GM12874 (cell line): ENCODE data around the gene EDAR.

Experiments
- CTCF ChIP-seq: IDR thresholded peaks from 2 replicates; pipeline ENCODE4 v1.5.1; 2011; ENCODE audit warnings: low read depth, mild to moderate bottlenecking, control low read depth, low read length, moderate library complexity; ENCODE audit not compliant: insufficient read depth

EDAR gene

GRCh38 chr2:108944601-108945331 is 44.3 kb downstream of the EDAR start:
- no peak for TF ChIP-seq CTCF

DNA sequence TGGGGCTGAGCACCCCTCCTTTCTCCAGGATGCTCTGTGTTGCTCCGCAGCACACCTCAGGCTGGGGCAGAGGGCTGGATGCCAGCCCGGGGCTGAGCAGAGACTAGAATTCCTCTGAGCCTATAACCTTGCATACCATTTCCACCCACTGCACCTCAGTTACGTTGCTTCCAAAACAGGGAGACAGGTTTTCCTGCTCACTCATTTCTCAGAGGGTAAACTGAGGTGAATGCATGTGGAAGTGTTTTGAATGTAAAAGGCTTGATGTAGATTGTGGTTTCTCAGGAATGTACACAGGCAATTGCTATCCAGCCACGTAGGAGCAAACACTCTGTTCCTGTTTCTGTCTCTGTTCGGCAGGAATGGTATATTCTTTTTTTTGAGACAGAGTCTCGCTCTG is 45.3 kb downstream of the EDAR start:
- TF ChIP-seq CTCF: no peak

GRCh38 chr2:108942888-108943287 is 46.1 kb downstream of the EDAR start:
- no peak for TF ChIP-seq CTCF

DNA sequence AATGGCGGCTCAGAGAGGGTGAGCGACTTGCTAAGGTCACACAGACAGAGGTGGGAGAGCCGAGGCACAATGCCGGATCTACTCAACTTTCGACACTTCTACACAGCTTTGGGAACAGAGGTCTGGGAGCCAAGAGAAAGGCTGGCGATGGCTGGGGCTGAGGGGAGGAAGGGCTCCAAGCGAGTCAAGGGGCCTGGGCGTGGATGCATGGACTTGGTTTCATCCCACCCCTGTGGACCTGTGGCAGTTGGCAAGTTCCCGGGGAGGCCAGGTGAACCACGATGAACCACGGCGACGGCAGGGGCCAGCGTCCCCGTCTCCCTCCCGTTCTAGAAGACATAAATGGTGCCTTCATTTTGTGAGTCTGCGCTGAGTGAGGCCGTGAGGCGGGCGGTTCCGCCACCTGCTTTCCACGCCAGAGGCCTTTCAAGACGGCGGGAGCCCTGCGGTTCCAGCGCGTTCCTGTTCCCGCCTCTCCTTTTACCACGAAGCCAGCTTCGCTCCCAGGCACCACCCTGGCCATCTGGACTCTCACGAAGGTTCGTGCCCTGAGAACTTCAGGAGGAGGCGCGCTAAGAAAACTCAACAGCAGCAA is 46.7 kb downstream of the EDAR start:
- no peak for TF ChIP-seq CTCF

- no peak for TF ChIP-seq CTCF
Observed at GRCh38 chr2:108941767-108942166, 47.3 kb downstream of the EDAR start.

GRCh38 chr2:108941161-108941665 is 47.8 kb downstream of the EDAR start:
- TF ChIP-seq CTCF: no peak

DNA sequence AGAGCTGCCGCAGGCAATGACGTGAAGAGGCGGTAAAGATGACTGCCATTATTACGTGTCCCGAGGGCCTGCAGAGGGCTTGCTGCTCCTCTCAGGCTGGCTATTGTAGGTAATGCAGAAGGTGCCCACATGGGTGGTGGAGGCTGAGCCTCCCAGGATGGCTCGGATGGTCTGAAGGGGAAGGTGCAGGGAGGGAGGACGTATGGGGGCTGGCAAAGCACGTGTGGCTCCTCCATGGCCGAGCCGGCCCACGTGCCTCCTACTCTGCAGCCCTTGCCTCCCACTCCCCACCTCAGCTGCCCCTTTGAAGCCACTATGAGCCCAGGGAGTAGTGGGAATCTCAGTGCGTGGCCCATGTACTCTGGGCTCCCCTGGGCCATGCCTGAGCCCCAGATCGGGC is 48.9 kb downstream of the EDAR start:
- no peak for TF ChIP-seq CTCF
